GM21723 (cell line): ENCODE data around the gene FABP1.

Source experiments
- ATAC-seq: cut with Tn5 transposase; IDR thresholded peaks from one replicate; pipeline ENCODE4 v1.9.1; 2021; ENCODE audit warnings: mild to moderate bottlenecking, moderate library complexity; ENCODE audit not compliant: unreplicated experiment

Gene FABP1

DNA sequence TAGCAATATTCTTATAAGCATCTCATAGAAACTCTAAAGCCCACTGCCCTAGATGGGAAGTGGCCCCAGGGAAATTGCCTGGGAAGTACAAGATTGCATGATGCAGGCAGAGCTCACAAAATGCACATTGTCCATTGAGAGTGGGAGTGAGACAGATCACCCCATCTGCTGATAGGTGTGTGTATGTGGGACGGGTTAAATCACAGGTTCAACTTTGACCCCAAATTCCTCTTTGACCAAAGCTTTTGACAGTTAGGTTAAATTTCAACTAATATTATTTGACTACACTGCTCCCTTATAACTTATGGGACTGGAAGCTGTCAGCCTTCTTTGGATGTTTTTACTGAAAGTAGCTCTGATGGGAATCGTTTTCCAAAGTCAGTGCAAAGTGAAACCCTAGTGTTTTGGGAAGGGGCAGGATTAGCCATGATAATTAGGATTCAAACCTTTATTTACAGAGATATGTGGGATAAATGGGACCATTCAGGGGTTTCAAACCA is 11.4 kb upstream of the FABP1 start:
- ATAC-seq, result no peak

DNA sequence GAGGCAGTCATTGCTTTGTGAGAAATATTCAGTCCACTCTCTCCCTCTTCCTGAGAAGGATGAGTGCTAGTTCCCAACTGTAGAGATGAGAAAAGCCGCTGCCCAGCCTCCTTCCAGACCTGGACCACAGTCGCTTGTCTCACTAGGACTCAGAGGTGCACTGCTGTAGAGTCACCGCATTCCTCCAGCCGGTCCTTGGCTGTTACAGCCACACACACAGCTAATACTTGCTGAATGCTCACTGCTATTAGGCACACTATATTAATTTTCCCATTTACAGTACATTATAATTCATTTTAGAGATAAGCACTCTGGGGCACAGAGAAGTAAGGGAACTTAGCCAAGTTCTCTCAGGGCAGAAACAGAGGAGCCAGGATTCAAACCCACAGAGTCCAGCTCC is 10.0 kb upstream of the FABP1 start:
- ATAC-seq, result no peak

DNA sequence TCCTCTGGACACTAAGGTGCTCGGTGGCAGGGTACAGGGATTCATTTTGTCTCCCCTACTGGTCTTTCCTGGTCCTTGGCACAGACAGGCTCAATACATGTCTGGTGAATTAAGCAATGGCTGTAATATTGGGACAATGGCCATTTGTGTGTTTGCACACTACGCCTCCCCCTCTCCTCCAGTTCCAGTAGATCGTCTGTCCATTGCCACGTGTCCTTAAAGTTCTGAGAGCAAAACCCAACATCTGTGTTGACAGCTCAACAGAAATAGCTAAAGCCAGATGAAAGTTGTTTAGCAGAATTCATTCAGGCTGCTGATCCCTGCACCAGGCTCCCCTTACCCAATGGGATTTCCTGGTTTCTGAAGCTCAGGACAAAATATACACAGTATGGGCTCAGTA is 9.0 kb upstream of the FABP1 start:
- no peak for ATAC-seq

DNA sequence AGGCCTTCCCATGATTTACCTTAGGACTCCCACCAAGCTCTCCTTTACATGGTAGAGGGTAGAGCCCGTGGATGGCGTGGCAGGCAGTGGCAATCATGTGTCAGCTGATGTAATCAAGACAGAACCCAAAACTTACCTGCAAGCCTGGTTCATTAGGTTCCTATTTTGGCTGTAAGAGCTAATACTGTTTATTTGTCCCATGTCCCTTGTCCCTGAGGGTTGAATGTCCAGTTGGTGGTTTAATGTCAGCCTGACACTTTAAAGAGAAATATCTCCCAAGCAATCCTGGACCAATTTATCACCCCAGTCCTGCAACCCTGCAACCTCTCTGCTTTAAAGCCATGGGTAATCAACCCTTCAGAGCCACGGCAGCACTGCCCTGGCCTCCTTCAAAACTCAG is 6.0 kb upstream of the FABP1 start:
- no peak for ATAC-seq

DNA sequence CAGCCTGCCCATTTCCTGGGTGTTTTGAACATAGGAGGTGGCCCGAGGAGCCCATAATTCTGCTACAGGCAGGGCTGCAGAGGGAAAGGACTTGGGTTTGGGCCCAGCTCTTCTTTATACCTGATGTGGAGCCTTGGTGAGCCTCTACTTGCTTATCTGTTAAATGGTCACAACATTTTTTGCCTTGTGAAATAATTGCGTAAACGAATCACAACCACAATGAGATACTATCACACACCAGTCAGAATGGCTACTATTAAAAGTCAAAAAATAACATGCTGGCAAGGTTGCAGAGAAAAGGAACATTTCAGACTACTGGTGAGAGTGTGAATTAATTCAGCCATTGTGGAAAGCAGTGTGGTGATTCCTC is 4.1 kb upstream of the FABP1 start:
- no peak for ATAC-seq

DNA sequence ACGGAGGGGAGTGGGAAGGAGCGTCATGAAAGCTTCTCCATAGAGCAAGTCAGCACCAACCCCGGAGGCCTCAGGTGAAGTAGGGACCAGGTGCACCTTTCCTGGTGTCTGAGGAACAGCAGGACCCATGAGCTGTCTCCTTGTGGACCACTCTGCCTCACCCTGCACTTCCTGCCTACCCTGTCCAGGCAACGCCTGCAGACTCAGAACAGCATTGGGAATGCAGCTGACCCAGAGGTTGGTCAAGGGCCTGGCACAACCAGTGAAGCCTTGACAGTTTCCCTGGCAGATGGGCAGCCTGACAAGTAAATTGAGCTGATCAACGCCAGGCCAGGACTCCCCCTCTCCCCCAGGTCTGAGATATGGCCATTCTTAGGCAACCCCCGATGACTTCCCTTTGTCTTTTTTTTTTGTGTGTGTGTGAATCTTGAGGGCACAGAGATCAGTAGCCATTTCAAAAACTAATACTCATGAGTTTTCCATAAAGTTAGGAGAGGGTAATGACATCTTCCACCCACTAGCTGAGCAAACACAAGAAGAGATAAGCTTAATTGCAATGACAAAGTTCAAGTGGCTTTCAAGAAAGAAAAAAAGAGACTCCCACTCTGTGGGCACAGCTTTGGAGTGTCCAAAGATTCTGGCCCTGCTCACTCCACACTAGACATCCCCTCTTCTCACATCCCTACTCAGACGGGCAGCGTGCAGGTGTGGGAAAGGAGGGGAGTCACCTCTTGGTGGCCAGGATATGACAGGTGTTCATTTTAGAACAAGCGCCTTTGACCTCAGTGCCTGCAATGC is 3.5 kb upstream of the FABP1 start:
- ATAC-seq, result no peak

DNA sequence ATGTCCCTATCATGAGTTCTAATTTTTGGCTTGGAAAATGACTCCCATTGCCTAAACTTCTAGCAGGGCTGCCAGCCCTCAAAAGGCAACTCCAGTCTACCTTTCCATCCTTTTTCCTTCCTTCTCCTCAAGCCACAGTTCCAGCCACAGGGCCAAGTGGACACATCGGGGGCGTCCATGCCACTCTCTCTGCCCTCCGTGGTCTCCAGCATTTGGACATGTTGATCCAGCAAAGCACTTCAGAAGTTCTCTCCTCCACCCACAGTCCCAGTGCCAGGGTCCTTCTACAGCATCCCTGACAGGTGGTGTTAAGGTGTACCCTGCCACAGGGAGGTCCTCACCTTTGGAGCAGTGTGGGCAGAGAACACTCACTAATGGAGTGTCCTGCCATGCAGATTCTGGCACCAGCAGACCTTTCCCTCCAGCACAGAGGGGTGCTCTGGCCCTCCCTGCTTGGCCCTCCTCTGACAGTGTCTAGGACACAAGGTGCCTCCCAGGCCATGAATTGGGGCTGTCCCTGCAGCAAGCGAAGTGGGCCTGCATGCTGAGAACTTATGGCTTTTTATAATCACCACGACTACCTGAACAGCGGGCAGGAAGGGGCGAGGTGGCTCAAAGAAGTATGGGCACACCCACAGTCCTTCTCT is 1.6 kb upstream of the FABP1 start:
- ATAC-seq, result no peak

DNA sequence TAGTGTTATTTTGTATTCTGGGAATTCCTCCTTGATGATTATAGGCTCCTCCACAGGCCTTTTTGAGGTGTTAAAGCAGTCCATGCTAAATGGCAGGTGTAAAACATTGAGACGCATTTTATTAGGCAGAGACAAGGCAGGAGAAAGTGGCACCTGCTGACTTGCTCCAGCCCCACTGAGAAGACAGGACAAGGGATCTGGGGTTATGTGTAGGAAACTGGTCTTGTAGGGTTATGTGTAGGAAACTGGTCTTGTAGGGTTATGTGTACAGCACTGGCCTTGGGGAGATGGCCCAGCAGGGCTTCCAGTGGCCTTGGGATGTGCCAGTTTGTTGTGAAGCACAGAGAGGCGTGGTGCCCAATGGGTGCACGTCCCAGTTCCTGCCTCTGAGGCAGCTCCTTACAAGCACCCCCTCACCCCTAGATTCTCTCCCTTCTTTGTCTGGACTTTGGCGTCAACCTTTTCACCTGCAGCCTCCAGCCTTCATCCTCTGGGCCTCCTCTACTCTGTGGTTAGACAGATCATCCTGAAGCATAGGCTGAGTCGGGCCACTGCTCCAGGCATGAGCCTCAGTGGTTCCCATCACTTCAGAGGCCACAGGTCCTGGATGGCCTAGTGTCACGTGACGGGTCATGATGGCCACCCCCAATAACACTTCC is 921 bp upstream of the FABP1 start:
- no peak for ATAC-seq

DNA sequence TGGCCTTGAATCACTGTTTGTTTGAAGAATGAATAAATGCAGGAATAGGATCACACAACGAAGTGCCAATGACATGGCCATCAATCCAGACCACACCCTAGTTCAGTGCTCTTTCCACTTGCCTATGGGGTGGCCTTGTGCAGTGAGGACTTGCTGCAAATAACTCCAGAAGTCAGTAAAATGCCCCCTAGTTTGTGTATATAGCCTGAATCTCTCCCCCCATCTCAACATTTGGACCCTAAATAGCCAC is 299 bp downstream of the FABP1 start:
- ATAC-seq, result no peak

DNA sequence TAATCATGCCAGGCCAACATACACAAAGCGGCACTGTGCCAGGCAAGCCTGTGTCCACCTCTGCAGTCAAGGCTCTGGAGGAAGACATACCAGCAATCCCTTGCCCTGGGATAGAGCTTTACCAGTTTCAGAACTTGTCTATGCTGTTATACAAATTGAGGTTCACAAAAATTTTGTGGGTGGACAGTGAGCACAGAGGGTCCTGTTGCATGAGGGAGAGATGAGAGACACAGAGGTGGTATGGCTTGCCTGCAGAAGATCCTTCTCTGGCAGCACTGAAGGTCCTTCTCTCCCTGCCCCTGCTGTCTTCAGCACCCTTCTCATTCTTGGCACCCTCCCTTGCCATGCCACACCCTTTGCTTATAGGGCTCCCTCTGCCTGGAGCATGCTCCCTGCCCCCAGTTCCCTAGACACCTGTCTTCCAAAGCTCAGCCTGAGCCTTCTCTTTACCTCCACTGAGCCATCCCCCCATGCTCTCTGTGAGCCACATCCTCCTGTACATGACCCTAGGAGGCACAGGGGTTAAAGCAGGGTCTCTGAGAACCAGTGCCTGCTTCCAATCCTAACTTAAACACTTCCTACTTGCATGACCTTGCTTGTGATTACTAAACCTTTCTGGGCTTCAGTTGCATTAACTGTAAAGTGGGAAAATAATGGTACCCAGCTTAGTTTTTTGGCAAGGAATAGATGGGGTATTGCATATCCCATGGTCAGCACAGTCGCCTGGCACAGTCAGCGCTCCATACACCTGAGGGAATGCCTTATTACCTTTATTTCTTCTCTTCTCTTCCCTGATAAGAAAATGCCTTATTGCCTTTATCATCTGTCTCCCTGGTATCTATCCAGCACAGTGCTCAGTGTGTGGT is 857 bp downstream of the FABP1 start:
- no peak for ATAC-seq

DNA sequence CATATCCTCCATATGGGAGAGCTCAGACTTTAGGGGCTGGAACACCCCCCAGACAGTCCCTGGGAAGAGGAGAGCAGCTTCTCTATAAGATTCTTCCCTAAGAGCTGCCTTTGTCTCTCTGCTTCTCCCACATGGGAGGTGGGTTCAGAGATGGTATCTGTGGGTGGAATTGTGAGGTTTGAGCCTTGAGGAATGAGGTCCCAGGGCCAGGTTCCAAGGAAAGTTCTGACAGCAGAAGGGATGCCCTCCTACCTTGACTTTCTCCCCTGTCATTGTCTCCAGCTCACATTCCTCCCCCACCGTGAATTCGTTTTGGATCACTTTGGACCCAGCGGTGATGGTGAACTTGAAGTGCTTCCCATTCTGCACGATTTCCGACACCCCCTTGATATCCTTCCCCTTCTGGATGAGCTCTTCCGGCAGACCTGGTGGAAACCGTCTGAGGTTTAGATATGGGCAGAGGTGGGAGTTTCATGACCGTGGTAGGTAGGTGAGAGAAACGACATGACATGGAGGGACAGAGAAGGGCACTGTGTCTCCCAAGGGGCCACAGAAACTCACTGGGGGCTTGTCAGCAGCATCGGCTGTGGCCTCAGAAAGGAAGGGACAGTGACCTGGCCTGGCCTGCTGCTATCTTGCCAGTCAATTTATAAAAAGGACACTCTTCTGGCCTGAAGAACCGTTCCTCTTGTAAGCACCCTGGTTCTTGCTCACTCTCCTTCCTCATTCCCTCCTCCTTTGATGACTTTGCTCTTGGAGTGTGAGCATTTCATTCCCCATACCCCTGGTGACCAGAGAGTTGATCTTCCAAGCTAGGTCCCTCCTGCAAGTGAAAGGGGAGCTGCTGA is 1.7 kb downstream of the FABP1 start:
- no peak for ATAC-seq

DNA sequence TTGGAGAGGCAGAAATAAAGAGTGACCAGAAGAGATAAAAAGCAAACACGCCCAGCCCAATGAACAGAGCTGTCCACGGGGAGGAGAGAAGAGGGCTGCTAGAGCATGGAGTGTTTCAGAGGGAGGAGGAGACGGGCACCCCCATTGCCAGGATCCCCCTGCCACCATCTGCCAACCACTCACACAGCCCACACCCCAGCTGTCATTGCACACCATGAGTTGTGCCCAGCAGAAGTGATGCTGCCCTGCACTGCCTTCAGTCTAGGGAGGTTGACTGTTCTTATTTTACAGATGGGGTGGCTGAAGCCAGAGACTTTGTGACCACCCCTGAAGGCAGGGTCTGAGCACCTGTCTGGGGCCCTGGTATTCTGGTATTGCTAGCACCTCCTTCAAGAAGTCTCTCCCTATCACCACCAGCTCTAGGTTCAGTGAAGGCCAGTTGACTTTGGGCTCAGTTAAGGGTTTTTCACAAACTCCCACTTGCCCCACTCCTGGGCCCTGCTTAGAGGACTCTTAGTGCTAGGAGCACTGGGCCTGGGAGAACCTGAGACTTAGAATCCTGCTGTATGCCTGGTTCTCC is 2.4 kb downstream of the FABP1 start:
- no peak for ATAC-seq

DNA sequence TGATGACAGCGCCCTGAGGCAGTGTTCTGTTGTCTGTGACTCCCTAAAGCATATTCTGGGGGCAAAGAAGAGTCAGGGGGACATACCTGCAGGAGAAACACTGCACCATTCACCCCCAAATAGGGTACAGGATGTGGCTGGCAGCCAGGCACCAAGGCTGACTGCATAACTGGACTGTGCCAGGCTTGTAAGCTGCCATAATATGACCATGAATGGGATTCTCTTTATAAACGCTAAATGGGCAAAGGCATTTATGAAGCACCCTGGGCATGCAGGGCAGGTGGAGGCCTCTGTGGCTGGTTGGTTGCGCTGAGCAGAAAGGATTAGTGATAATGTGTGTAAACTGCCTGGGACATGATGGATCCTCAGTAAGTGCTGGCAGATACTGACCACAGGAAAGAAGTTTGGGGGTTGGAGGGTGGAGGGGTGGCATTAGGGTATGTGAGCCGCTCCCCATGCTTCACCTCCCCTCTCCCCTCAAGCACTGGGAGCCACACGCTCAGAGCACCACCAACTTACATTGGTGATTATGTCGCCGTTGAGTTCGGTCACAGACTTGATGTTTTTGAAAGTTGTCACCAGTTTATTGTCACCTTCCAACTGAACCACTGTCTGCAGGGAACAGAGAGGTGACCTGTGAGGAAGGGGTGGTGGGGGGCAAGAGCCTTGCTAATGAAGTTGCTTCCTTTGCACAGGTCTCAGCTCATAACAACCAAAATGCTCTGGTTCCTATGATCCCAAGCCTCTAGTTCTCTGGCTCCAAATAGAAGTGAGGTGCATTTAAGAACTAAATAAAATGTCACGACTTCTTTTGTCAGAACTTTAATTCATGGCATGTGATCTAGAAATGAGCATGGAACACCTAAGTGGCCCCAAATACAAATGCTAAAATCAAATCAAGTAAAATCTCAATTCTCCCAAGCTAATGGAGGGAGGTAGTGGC is 3.6 kb downstream of the FABP1 start:
- no peak for ATAC-seq

DNA sequence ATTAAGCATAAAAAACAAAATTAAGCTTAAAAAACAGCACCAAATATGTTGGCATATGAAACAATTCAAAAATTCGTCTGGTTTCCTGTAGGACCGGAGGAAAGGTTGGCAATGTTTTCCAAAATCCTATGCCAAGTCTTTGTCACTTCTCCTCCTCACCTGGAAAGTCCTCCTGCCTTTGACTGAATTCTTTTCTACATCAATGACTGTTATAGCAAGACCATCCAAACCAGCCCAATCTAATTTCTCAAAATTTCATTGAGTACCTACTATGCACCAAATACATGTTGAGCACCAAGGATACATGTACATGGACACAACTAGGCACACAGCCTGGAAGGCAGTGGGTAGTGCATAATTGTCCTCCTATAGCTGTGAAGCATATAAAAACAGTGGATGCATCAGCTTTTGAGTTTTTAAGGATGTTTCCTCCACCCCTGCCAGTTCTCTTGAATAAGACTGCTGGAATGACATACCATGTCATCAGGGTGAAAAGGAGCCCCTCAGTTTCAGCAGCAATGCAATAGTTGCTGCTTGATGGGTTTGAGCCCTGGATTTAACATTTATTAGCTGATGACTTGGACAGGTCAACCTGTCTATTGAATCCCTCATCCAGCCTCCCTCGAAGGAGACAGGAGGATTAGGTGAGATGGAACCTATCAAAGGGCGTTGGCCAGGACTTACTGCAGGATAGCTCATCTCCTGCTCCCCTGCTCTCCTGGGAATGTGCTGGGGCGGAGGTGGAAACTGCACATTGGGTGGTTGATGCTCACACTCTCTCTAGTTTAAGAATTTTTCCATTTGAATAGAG is 4.5 kb downstream of the FABP1 start:
- no peak for ATAC-seq

DNA sequence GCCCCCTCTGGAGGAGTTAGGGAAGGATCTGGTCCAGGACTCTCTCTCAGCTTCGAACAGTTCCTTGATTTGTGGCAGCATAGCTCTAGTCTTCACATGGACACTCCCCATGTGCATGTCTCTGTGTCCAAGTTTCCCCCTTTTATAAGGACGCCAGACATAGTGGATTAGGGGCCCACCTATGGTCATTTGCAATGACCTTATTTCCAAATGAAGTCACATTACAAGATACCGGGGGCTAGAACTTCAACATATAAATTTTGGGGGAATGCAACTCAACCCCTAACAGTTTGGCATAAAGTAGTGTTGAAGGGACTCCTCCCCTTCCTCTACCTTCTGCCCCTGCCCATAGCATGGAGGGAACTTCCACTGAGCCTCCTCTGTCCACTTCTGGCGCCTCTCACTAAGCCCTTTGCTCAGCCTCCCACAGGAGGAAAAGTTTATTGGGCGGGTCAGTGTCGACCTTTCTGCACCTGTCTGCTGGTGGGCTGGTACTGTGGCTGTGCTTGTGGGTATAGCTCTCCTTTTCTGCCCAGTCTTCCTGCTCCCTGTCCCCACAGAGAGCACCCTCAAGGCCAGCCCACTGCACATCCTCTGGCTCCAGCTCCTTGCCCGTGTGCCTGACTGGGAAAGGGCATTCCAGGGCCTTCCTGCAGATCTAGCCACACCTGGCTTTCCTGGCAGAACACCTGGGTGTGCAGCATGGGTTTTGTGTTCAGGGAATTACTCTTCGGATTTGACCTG is 5.5 kb downstream of the FABP1 start:
- no peak for ATAC-seq

DNA sequence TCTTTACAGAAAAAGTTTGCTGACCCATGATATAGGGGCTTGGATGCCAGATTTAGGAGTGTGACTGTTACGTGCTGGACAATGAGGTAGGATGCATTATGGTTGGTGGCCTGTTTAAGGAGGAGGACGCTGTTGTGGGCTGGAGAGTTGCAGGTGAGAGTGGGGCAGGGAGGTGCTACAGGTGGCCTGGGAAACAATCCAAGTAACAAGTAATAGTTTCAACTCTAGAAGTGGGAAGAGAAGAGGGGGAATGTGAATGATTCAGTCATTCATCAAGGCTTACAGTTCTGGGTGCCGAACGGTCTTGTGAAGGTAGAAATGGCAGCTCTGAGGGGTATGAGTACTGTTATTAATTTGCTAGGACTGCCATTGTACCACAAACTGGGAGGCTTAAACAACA is 6.2 kb downstream of the FABP1 start:
- ATAC-seq, result no peak

DNA sequence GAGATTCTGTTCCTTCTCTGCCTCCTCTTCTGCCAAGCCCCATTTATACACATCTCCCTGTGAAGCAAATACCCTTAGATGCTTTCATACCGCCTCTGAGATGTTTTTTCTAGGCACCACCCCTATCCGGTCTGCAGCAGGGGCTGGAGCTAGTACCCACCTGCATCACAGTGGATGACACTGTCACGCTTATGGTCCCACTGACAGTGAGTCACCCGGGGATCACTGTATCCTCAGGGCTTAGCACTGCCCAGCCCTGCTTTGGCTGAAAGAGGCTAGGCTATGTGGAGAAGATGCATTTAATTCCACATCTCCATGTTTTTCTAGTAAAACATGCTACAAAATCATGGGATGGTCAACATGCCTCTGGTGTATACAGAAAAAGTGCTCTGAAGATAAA is 9.9 kb downstream of the FABP1 start:
- ATAC-seq, result no peak
